Measurements from ENCODE around the gene DEPDC1.
A peak's percentile ranks its signal among the peaks of the same experiment; 100 is the strongest.

DNA sequence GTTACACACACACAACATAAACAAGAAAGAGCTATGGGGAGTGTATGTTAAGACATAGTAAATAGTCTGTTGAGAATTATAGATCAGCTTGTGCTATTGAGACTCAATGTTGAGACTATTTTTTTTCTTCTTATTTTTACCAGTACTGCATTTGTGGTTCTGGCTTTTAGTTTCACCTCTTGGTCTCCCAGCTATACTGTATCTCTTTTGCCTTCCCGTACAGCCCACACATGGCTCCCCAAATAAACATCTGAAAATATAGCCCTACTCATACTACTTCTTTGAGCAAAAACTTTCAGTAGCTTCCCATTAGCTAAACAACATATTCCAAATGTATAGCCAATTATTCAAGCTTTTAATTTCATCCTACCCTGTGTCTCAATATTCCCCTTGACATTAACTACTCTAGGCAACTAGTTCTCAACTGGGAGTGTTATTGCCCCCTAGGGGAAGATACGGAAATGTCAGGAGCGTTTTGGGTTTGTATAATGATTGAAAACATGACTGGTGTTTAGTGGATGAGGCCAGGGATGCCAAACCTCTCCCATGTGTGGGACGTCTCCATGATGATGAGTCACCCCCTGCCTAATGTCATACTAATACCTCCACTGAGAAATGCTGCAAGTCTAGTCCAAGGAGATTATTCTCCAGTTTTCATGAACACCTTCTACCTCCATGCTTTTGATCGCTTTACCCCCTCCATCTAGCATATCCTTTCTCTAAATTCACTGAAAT, 53.9 kb downstream of the DEPDC1 start:
- TF ChIP-seq CTCF (IDR thresholded peaks at IDR 0.05; ENCODE audit: low read length) (peak; percentile 79), EZH2 (IDR thresholded peaks at IDR 0.05; ENCODE audit: borderline replicate concordance, low read length) (no peak)
